ENCODE results near the gene OTUB1. TPM values are rescaled to one million over a fixed set of nuclear protein-coding genes. Genes with fewer than 3 reads are reported as not detected.

OTUB1 gene
- total RNA-seq, 1 donor from 2014 or later = 126 TPM

- Mint-ChIP-seq H3K27ac (ENCODE audit: unreplicated experiment) (no peak overlapping the region), H3K36me3 (ENCODE audit: unreplicated experiment) (no peaks in the 10 kb centered on the region), H3K27me3 (ENCODE audit: unreplicated experiment) (peaks cover 7% of the 10 kb centered on the region), H3K4me1 (ENCODE audit: low read depth, unreplicated experiment) (peaks cover 9% of the 10 kb centered on the region), H3K4me3 (ENCODE audit: unreplicated experiment) (no peak overlapping the region), H3K9me3 (ENCODE audit: unreplicated experiment) (peaks cover 5% of the 10 kb centered on the region)
- no peak for TF ChIP-seq CTCF (IDR thresholded peaks at IDR 0.05; ENCODE audit: partially characterized antibody, unreplicated experiment)
- DNase-seq = no peak
Measured at GRCh38 chr11:63993100-63993499, 6.9 kb downstream of the OTUB1 start.

DNA sequence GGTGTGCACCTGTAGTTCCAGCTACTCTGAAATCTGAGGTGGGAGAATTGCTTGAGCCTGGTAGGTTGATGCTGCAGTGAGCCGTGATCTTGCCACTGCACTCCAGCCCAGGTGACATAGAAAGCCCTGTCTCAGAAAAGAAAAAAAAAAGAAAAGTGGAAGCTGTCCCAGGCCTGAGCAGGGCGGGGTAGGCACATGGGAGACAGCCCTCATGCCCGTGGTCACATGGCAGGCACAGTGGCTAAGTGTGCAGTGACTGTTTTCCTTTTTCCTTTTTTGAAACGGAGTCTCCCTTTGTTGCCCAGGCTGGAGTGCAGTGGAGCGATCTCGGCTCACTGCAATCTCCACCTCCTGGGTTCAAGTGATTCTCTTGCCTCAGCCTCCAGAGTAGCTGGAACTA is 7.8 kb downstream of the OTUB1 start:
- no peak for TF ChIP-seq CTCF (IDR thresholded peaks at IDR 0.05; ENCODE audit: partially characterized antibody, unreplicated experiment)
- H3K36me3 Mint-ChIP-seq (ENCODE audit: unreplicated experiment) = no peaks in the 10 kb centered on the region
- DNase-seq = no peak
- H3K9me3 Mint-ChIP-seq (ENCODE audit: unreplicated experiment) = peaks cover 7% of the 10 kb centered on the region
- H3K27me3 Mint-ChIP-seq (ENCODE audit: unreplicated experiment) = peaks cover 9% of the 10 kb centered on the region
- H3K4me3 Mint-ChIP-seq (ENCODE audit: unreplicated experiment) = no peak overlapping the region
- no peak overlapping the region for H3K27ac Mint-ChIP-seq (ENCODE audit: unreplicated experiment)
- H3K4me1 Mint-ChIP-seq (ENCODE audit: low read depth, unreplicated experiment) = peaks cover 10% of the 10 kb centered on the region

DNA sequence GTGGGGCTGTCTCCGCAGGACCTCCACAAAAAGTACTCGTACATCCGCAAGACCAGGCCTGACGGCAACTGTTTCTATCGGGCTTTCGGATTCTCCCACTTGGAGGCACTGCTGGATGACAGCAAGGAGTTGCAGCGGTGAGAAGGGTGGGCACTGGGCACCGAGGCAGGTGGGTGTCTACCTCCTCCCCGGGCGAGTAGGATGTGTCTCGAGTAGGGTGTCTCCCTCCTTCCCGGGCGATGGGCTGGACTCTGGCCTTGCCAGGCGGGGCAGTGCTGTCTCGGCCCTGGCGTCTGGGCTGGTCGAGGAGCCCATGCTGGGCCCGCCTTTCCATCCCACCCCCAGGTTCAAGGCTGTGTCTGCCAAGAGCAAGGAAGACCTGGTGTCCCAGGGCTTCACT is 10.3 kb downstream of the OTUB1 start:
- Mint-ChIP-seq H3K36me3 (ENCODE audit: unreplicated experiment) (no peaks in the 10 kb centered on the region), H3K27me3 (ENCODE audit: unreplicated experiment) (peaks cover 12% of the 10 kb centered on the region), H3K4me3 (ENCODE audit: unreplicated experiment) (no peak overlapping the region), H3K4me1 (ENCODE audit: low read depth, unreplicated experiment) (peaks cover 8% of the 10 kb centered on the region), H3K9me3 (ENCODE audit: unreplicated experiment) (peaks cover 5% of the 10 kb centered on the region), H3K27ac (ENCODE audit: unreplicated experiment) (no peak overlapping the region)
- TF ChIP-seq CTCF (IDR thresholded peaks at IDR 0.05; ENCODE audit: partially characterized antibody, unreplicated experiment) = no peak
- no peak for DNase-seq

DNA sequence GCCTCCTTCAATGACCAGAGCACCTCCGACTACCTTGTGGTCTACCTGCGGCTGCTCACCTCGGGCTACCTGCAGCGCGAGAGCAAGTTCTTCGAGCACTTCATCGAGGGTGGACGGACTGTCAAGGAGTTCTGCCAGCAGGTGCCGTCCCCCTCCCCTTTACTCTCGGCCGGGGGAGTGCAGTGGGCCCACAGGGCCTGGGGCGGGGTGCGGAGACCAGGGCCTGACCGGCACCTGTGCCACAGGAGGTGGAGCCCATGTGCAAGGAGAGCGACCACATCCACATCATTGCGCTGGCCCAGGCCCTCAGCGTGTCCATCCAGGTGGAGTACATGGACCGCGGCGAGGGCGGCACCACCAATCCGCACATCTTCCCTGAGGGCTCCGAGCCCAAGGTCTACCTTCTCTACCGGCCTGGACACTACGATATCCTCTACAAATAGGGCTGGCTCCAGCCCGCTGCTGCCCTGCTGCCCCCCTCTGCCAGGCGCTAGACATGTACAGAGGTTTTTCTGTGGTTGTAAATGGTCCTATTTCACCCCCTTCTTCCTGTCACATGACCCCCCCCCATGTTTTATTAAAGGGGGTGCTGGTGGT is 11.0 kb downstream of the OTUB1 start:
- DNase-seq = no peak
- Mint-ChIP-seq H3K27ac (ENCODE audit: unreplicated experiment) (no peak overlapping the region), H3K4me1 (ENCODE audit: low read depth, unreplicated experiment) (peaks cover 12% of the 10 kb centered on the region), H3K36me3 (ENCODE audit: unreplicated experiment) (no peaks in the 10 kb centered on the region), H3K27me3 (ENCODE audit: unreplicated experiment) (peaks cover 15% of the 10 kb centered on the region), H3K4me3 (ENCODE audit: unreplicated experiment) (no peak overlapping the region), H3K9me3 (ENCODE audit: unreplicated experiment) (peaks cover 5% of the 10 kb centered on the region)
- no peak for TF ChIP-seq CTCF (IDR thresholded peaks at IDR 0.05; ENCODE audit: partially characterized antibody, unreplicated experiment)

DNA sequence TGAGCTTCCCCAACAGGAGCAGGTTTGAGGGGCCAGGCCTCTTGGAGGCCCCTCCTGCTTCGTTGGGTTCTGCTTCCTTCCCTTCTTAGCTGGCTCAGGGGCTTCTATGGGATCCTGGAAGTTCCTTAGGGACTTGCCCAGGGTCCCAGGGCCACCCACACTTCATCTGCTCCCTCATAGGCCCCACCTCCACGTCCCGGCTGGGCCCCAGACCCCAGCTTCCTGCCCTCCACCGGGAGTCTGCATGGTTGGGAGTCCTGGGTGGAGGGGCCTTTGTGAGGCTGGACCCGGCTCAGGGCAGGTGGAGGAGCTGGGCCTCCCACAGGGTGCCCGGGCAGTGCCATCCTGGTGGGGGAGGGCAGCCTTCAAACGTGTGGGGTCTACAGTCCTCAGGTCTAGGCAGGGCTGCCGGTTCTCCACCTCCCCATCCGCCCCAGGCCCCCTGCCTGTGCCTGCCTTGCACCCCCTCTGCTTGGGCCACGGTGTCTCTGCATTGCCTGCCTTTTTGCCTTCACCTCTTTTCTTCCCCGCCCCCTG is 11.6 kb downstream of the OTUB1 start:
- H3K27ac Mint-ChIP-seq (ENCODE audit: unreplicated experiment) = no peak overlapping the region

More for the DNA sequence above, 11.6 kb downstream of the OTUB1 start:
- Mint-ChIP-seq H3K27me3 (ENCODE audit: unreplicated experiment) (peaks cover 15% of the 10 kb centered on the region), H3K9me3 (ENCODE audit: unreplicated experiment) (peaks cover 5% of the 10 kb centered on the region), H3K4me3 (ENCODE audit: unreplicated experiment) (no peak overlapping the region), H3K36me3 (ENCODE audit: unreplicated experiment) (no peaks in the 10 kb centered on the region), H3K4me1 (ENCODE audit: low read depth, unreplicated experiment) (peaks cover 12% of the 10 kb centered on the region)
- no peak for TF ChIP-seq CTCF (IDR thresholded peaks at IDR 0.05; ENCODE audit: partially characterized antibody, unreplicated experiment)
- DNase-seq = no peak
